Erythroblast (primary cell): ENCODE results near the gene GNS.

Source experiments
- GATA1 ChIP-seq: IDR thresholded peaks from 2 replicates; pipeline ENCODE4 v1.6.1; 2011; ENCODE audit warnings: low read depth, mild to moderate bottlenecking, control low read depth, low read length, moderate library complexity
- POLR2A ChIP-seq: IDR thresholded peaks from 2 replicates; pipeline ENCODE4 v1.6.1; 2011; ENCODE audit warnings: mild to moderate bottlenecking, low read length

DNA sequence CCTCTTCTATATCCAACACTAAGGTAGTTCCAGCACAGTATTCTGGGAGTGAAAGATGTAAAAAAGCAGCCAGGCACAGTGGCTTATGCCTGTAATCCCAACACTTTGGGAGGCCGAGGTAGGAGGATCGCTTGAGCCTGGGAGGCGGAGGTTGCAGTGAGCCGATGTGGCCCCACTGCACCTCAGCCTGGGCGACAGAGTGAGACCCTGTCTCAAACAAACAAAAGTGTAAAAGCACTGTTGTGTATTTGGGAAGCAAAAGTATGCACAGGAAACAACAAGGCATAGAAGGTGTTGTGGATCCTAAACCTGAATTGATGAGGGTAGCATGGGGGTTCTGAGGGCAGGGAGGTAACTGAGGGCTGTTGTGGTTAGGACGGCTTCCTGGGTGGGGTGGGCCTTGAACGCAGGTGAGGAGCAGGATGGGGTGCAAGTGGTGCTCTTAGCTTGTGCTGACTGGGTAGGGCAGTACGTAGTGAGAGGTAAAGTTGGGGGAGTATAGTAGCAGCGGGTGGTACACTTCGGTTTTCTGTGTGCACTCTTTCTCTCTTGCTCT, 84.8 kb downstream of the GNS start:
- TF ChIP-seq POLR2A = no peak
- no peak for TF ChIP-seq GATA1
